D341Med (cell line): ENCODE results near the gene UQCRC2.
"Not testable (repeated sequence)": the region's sequence is repeated elsewhere in the genome, so short reads cannot be mapped to it uniquely, and the experiment has no call there.

Experiments used
- DNase-seq: peaks from one replicate; pipeline ENCODE4 v3.0.0; 2012; ENCODE audit warnings: low spot score

UQCRC2 gene

GRCh38 chr16:22010902-22011301, 57.7 kb downstream of the UQCRC2 start:
- DNase-seq = no peak

- DNase-seq = no peak
Measured at GRCh38 chr16:22012241-22012640, 59.1 kb downstream of the UQCRC2 start.

- DNase-seq = no peak
Measured at GRCh38 chr16:22013486-22013885, 60.3 kb downstream of the UQCRC2 start.

GRCh38 chr16:22014271-22014873, 61.2 kb downstream of the UQCRC2 start:
- DNase-seq = no peak

GRCh38 chr16:22016927-22017326, 63.8 kb downstream of the UQCRC2 start:
- no peak for DNase-seq

GRCh38 chr16:22018559-22018958, 65.4 kb downstream of the UQCRC2 start:
- DNase-seq = no peak

GRCh38 chr16:22022151-22022550, 69.0 kb downstream of the UQCRC2 start:
- no peak for DNase-seq

- no peak for DNase-seq
Measured at GRCh38 chr16:22023505-22023904, 70.3 kb downstream of the UQCRC2 start.

GRCh38 chr16:22024785-22025184, 71.6 kb downstream of the UQCRC2 start:
- not testable (repeated sequence) for DNase-seq

GRCh38 chr16:22027633-22028032, 74.5 kb downstream of the UQCRC2 start:
- no peak for DNase-seq

- DNase-seq = no peak
Measured at GRCh38 chr16:22029632-22030031, 76.5 kb downstream of the UQCRC2 start.

- DNase-seq = no peak
Measured at GRCh38 chr16:22030087-22030812, 77.1 kb downstream of the UQCRC2 start.

GRCh38 chr16:22031483-22032083, 78.4 kb downstream of the UQCRC2 start:
- DNase-seq = no peak
